Lower leg skin (tissue), 3 donors: ENCODE measurements around the gene NR6A1.

Experiments used
- CTCF ChIP-seq, 3 donors: fragments of 450-650 bp; IDR thresholded peaks; one replicate each; pipeline ENCODE4 v1.5.1; 2016; ENCODE audit warnings: antibody characterized with exemption in 3 of 3, mild to moderate bottlenecking in 3 of 3, moderate library complexity in 2 of 3
- POLR2A ChIP-seq, 2 donors: fragments of 450-650 bp; IDR thresholded peaks; one replicate each; pipeline ENCODE4 v1.6.1; 2016 to 2017; ENCODE audit warnings: antibody characterized with exemption in 2 of 2, mild to moderate bottlenecking in 1 of 2, moderate library complexity in 1 of 2

GRCh38 chr9:124661271-124661670, 109.8 kb downstream of the NR6A1 start:
- TF ChIP-seq CTCF (IDR thresholded peaks at IDR 0.05) (no peak), POLR2A (IDR thresholded peaks at IDR 0.05) (no peak)
